HG03469 (cell line): Measurements from ENCODE around the gene MTCL3.

Source experiments
- ATAC-seq: cut with Tn5 transposase; IDR thresholded peaks from one replicate; pipeline ENCODE4 v1.9.1; 2021; ENCODE audit warnings: mild to moderate bottlenecking, moderate library complexity, moderate number of reproducible peaks; ENCODE audit not compliant: unreplicated experiment

Gene MTCL3

GRCh38 chr6:127518710-127519468 is at the start of gene MTCL3:
TSS of gene MTCL3 (minus strand) at chr6:127519335.
- no peak for ATAC-seq

GRCh38 chr6:127567476-127567875 is 48.3 kb upstream of the MTCL3 start:
- no peak for ATAC-seq

- ATAC-seq = no peak
Observed at GRCh38 chr6:127566651-127567050, 47.5 kb upstream of the MTCL3 start.

- ATAC-seq = no peak
Observed at GRCh38 chr6:127566119-127566518, 47.0 kb upstream of the MTCL3 start.

GRCh38 chr6:127564761-127565160 is 45.6 kb upstream of the MTCL3 start:
- ATAC-seq = no peak

GRCh38 chr6:127561660-127562059 is 42.5 kb upstream of the MTCL3 start:
- no peak for ATAC-seq

GRCh38 chr6:127554435-127555006 is 35.4 kb upstream of the MTCL3 start:
- peak; percentile 75 for ATAC-seq

- no peak for ATAC-seq
Observed at GRCh38 chr6:127550403-127550802, 31.3 kb upstream of the MTCL3 start.

GRCh38 chr6:127547904-127548649 is 28.9 kb upstream of the MTCL3 start:
- no peak for ATAC-seq

GRCh38 chr6:127547215-127547614 is 28.1 kb upstream of the MTCL3 start:
- no peak for ATAC-seq

GRCh38 chr6:127539272-127539671 is 20.1 kb upstream of the MTCL3 start:
- ATAC-seq = no peak

- no peak for ATAC-seq
Observed at GRCh38 chr6:127538750-127539264, 19.7 kb upstream of the MTCL3 start.

GRCh38 chr6:127533736-127534135 is 14.6 kb upstream of the MTCL3 start:
- ATAC-seq = no peak

GRCh38 chr6:127533011-127533410 is 13.9 kb upstream of the MTCL3 start:
- no peak for ATAC-seq

- no peak for ATAC-seq
Observed at GRCh38 chr6:127522714-127523113, 3.6 kb upstream of the MTCL3 start.

GRCh38 chr6:127520066-127520465 is 931 bp upstream of the MTCL3 start:
- ATAC-seq = no peak

- no peak for ATAC-seq
Observed at GRCh38 chr6:127519469-127519785, 292 bp upstream of the MTCL3 start.

GRCh38 chr6:127518191-127518709 is 885 bp downstream of the MTCL3 start:
- no peak for ATAC-seq

GRCh38 chr6:127517693-127518092 is 1.4 kb downstream of the MTCL3 start:
- no peak for ATAC-seq

GRCh38 chr6:127516662-127517273 is 2.4 kb downstream of the MTCL3 start:
- peak; percentile 57 for ATAC-seq
